NCI-H2029 treated with DMSO at 0.1 percent for 48 hours (cell line): ENCODE data around the gene SELE.

ENCODE experiments used
- DNase-seq: peaks from one replicate; lab custom pipeline; 2025; lab: John Stamatoyannopoulos, UW

Gene SELE

GRCh38 chr1:169733924-169734323 lies at the start of gene SELE:
SELE (minus strand) TSS chr1:169734079; CDS start chr1:169733612, 467 bp downstream.
- DNase-seq, result no peak

- no peak for DNase-seq
Observed at GRCh38 chr1:169782596-169782995, 48.7 kb upstream of the SELE start.

- no peak for DNase-seq
Observed at GRCh38 chr1:169779970-169780369, 46.1 kb upstream of the SELE start.

- DNase-seq, result no peak
Observed at GRCh38 chr1:169779150-169779549, 45.3 kb upstream of the SELE start.

GRCh38 chr1:169776440-169776839 lies 42.6 kb upstream of the SELE start:
- DNase-seq, result no peak

- DNase-seq, result no peak
Observed at GRCh38 chr1:169768161-169768560, 34.3 kb upstream of the SELE start.

GRCh38 chr1:169765580-169766331 lies 31.9 kb upstream of the SELE start:
- no peak for DNase-seq

GRCh38 chr1:169764919-169765318 lies 31.0 kb upstream of the SELE start:
- no peak for DNase-seq

- no peak for DNase-seq
Observed at GRCh38 chr1:169762699-169763098, 28.8 kb upstream of the SELE start.

- DNase-seq, result no peak
Observed at GRCh38 chr1:169759038-169759437, 25.2 kb upstream of the SELE start.

GRCh38 chr1:169753549-169753948 lies 19.7 kb upstream of the SELE start:
- DNase-seq, result no peak

GRCh38 chr1:169750041-169750440 lies 16.2 kb upstream of the SELE start:
- no peak for DNase-seq

GRCh38 chr1:169746550-169746949 lies 12.7 kb upstream of the SELE start:
- DNase-seq, result no peak

GRCh38 chr1:169745015-169745861 lies 11.4 kb upstream of the SELE start:
- no peak for DNase-seq

GRCh38 chr1:169741666-169742394 lies 8.0 kb upstream of the SELE start:
- no peak for DNase-seq

- DNase-seq, result no peak
Observed at GRCh38 chr1:169739980-169740379, 6.1 kb upstream of the SELE start.

- no peak for DNase-seq
Observed at GRCh38 chr1:169731446-169731845, 2.4 kb downstream of the SELE start.

GRCh38 chr1:169729991-169730390 lies 3.9 kb downstream of the SELE start:
- no peak for DNase-seq

- no peak for DNase-seq
Observed at GRCh38 chr1:169727307-169727706, 6.6 kb downstream of the SELE start.

GRCh38 chr1:169726851-169727250 lies 7.0 kb downstream of the SELE start:
- no peak for DNase-seq

- DNase-seq, result no peak
Observed at GRCh38 chr1:169725930-169726329, 7.9 kb downstream of the SELE start.

- DNase-seq, result no peak
Observed at GRCh38 chr1:169724168-169724567, 9.7 kb downstream of the SELE start.

- DNase-seq, result no peak
Observed at GRCh38 chr1:169723763-169724162, 10.1 kb downstream of the SELE start.
